Duodenal mucosa (tissue), 2 donors: Measurements from ENCODE around the gene NALCN.

Experiments
- H3K27ac ChIP-seq: one replicate; pipeline ENCODE4 v1.7.0; 2013; ENCODE audit warnings: low read depth, low read length
- H3K27me3 ChIP-seq, 2 donors: one replicate each; pipeline ENCODE4 v1.7.0; 2013; ENCODE audit warnings: low read length in 2 of 2, control low read depth in 1 of 2; ENCODE audit not compliant: insufficient read depth in 2 of 2, control insufficient read depth in 1 of 2
- H3K36me3 ChIP-seq, 2 donors: one replicate each; pipeline ENCODE4 v1.7.0; 2013; ENCODE audit warnings: low read length in 2 of 2, control low read depth in 1 of 2; ENCODE audit not compliant: insufficient read depth in 2 of 2, control insufficient read depth in 1 of 2
- H3K4me1 ChIP-seq, 2 donors: one replicate each; pipeline ENCODE4 v1.7.0; 2013; ENCODE audit warnings: low read length in 2 of 2, control low read depth in 1 of 2; ENCODE audit not compliant: insufficient read depth in 2 of 2, control insufficient read depth in 1 of 2
- H3K4me3 ChIP-seq, 2 donors: one replicate each; pipeline ENCODE4 v1.7.0; 2013; ENCODE audit warnings: low read length in 2 of 2, low read depth in 1 of 2
- H3K9ac ChIP-seq, 2 donors: one replicate each; pipeline ENCODE4 v1.7.0; 2013; ENCODE audit warnings: low read length in 2 of 2, low read depth in 1 of 2
- H3K9me3 ChIP-seq, 2 donors: one replicate each; pipeline ENCODE4 v1.7.0; 2013; ENCODE audit warnings: low read length in 2 of 2, control low read depth in 1 of 2; ENCODE audit not compliant: control insufficient read depth in 1 of 2

NALCN gene

DNA sequence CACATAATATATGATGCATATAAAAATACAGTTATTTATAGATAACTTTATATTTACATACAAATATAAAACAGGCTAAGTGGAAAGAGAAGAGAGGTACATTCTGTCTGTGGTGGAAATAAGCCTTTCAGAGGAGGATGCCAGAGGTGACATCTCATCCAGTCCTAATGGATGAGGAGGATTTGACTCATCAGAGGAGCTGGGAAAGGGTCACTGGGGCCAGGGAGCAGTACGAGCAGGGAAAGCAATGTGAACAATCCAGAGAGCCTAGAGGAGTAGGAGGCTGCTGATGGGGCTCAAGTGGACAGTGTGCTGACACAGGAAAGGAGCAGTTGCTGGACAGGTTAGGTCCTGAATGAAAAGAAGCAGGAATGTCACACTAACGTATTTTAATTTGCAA, 18.6 kb downstream of the NALCN start:
- no peaks in the 10 kb centered on the region for H3K9me3 ChIP-seq
- H3K27me3 ChIP-seq, result no peaks in the 10 kb centered on the region
- no peaks in the 10 kb centered on the region for H3K36me3 ChIP-seq
- H3K4me1 ChIP-seq, result no peaks in the 10 kb centered on the region
- no peak overlapping the region for H3K27ac ChIP-seq
- no peak overlapping the region for H3K4me3 ChIP-seq
- no peak overlapping the region for H3K9ac ChIP-seq

DNA sequence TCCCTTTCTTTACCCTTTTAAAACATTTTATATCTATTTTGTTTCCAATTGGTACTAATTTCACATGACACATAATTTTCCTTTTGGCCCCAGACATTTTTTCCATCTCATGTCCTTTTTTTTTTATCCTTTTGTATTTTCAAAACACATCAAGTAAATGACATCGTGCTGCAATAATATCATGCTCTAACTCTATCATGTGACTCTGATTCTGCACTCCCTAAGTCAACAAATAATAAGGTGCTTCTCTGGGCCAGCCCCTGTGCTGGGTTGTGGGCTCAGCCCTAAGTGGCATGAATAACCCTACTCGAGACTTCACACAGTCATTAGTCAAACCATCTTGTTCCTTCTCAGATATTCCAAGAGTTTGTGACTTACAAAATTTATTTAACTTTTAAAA, 21.7 kb downstream of the NALCN start:
- Histone ChIP-seq H3K27me3 (no peaks in the 10 kb centered on the region), H3K9me3 (no peaks in the 10 kb centered on the region), H3K4me3 (no peak overlapping the region), H3K27ac (no peak overlapping the region), H3K9ac (no peak overlapping the region), H3K4me1 (no peaks in the 10 kb centered on the region), H3K36me3 (no peaks in the 10 kb centered on the region)

DNA sequence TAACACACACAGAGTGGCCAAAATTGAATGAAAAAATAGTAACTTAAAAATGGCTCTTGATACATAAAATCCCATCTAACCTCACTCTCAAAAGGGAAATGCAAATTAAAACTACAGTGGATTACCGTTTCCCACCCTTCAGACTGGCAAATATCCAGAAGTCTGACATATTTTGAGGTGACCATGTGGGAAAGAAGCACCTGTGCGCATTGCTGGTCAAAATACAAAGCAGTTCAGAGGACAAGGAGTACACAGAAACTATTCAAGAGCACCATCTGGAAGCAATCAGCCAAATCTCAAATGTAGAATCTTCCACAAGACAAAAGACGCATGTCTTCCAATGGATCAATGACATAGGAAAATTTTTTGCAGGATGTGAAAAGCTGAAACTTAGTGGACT, 23.2 kb downstream of the NALCN start:
- no peak overlapping the region for H3K9ac ChIP-seq
- no peaks in the 10 kb centered on the region for H3K4me1 ChIP-seq
- no peaks in the 10 kb centered on the region for H3K9me3 ChIP-seq
- no peak overlapping the region for H3K4me3 ChIP-seq
- no peaks in the 10 kb centered on the region for H3K36me3 ChIP-seq
- no peak overlapping the region for H3K27ac ChIP-seq
- H3K27me3 ChIP-seq, result no peaks in the 10 kb centered on the region

DNA sequence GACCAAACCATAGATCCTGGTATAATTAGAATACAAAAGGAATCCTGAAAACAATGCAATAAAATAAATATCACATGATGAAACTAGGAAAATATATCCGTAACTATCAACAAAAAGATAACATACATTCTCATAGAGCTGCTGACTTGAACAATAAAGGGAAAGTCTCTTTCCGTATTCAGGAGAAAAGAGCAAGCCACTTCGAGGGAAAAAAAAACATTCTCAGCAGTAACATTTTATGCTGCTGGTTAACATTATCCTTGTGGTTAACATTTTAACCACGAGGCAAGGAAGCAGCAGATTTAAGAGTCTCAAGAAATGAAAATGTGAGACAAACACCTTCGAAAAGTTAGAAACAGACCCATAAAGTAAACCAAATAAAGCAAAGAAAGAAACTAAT, 25.8 kb downstream of the NALCN start:
- Histone ChIP-seq H3K36me3 (no peaks in the 10 kb centered on the region), H3K9ac (no peak overlapping the region), H3K4me1 (no peaks in the 10 kb centered on the region), H3K4me3 (no peak overlapping the region), H3K27me3 (no peaks in the 10 kb centered on the region), H3K27ac (no peak overlapping the region), H3K9me3 (no peaks in the 10 kb centered on the region)

DNA sequence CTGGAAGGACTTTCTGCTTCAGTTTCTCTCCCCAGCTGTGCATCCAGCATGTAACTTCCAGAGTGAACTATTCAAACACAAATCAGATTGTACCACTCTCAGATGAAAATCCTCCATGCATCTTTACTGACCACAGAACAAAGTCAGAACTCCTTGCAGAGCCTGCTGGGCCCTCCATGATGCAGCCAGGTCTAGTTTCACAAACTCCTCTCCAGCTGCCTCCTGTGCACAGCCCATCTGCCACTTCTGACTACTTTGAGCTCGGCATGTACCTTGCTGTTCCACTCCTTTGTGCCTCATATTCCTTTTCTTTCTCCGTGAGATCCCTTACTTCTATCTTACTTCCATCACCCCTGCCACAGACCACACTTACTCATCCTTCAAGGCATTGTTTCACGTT, 31.4 kb downstream of the NALCN start:
- Histone ChIP-seq H3K4me1 (no peaks in the 10 kb centered on the region), H3K27ac (no peak overlapping the region), H3K4me3 (no peak overlapping the region), H3K27me3 (no peaks in the 10 kb centered on the region), H3K9ac (no peak overlapping the region), H3K36me3 (no peaks in the 10 kb centered on the region), H3K9me3 (no peaks in the 10 kb centered on the region)

DNA sequence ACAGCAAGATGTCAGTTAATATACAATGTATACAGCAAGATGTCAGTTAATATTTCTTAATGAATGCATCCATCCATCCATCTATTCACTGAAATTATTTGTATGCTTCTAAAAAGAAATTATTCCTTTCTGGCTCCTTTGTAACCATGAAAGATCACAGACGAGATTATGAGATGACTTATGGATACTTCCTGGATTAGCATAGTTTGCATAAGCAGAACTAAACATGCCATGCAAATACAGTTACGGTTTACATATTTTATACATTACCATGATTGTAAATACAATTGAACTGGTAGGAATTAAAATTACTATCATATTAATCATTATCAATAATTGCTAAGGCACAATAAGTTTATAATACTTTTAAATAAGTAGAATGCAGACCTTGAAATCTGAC, 32.7 kb downstream of the NALCN start:
- H3K4me3 ChIP-seq, result no peak overlapping the region
- H3K4me1 ChIP-seq, result no peaks in the 10 kb centered on the region
- H3K27ac ChIP-seq, result no peak overlapping the region
- H3K27me3 ChIP-seq, result no peaks in the 10 kb centered on the region
- no peaks in the 10 kb centered on the region for H3K36me3 ChIP-seq
- no peak overlapping the region for H3K9ac ChIP-seq
- no peaks in the 10 kb centered on the region for H3K9me3 ChIP-seq

DNA sequence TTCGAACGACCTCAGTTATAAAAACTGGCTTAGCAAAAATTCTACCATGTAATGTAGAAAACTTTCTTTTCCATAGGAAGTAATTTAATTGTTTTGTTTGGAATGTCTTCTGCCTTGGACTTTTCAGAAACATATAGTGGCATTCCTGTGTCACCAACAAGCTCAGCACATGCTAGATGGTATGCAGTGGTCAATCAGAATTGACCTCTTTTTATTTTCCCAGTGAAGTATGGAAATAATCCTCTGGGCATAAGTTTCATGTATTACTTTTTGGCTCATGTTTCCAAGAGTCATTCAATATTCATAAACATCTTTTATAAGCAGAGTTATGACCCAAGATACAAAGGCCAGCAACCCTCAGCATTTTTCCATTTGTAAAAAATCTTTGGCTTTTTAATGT, 33.6 kb downstream of the NALCN start:
- H3K9me3 ChIP-seq, result no peaks in the 10 kb centered on the region
- no peaks in the 10 kb centered on the region for H3K36me3 ChIP-seq
- no peak overlapping the region for H3K4me3 ChIP-seq
- H3K4me1 ChIP-seq, result no peaks in the 10 kb centered on the region
- no peak overlapping the region for H3K9ac ChIP-seq
- H3K27me3 ChIP-seq, result no peaks in the 10 kb centered on the region
- no peak overlapping the region for H3K27ac ChIP-seq

DNA sequence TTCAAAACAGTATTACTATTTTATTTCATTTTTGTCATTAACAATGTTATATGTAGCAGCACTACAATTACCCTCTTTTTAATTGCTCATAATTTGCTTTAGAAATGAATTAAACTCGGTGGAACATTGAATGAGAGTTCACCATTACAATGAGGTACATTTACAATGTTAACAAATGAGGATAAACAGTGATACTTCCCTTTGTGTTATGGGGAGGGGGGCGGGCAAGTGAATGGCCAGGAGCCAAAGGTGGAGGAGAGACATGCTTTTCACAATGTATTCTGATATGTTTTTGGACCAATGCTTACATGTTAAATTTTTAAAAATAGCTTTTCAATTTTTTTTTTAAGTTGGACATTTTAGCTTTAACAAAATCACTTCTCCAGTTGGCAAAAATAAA, 34.2 kb downstream of the NALCN start:
- H3K27me3 ChIP-seq, result no peaks in the 10 kb centered on the region
- no peaks in the 10 kb centered on the region for H3K4me1 ChIP-seq
- no peaks in the 10 kb centered on the region for H3K9me3 ChIP-seq
- no peak overlapping the region for H3K27ac ChIP-seq
- H3K9ac ChIP-seq, result no peak overlapping the region
- H3K36me3 ChIP-seq, result no peaks in the 10 kb centered on the region
- no peak overlapping the region for H3K4me3 ChIP-seq

DNA sequence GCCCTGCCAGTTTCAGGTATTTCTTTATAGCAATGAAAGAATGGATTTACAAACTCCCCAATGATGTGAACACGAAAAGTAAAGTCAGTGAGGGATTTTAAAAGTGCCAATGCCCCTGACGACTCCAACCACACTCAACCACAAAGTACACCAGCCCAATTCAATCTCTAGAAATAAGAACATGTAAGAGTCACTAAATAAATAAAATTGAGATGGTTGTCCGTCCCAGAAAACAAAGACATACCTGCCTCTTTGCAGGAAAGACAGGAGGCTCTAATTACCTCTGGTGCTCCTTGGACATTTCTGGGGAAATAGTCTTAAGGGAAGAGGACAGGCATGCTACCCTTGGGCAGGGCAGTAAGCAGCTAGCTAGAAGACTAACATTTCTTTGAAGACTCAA, 55.8 kb downstream of the NALCN start:
- Histone ChIP-seq H3K4me1 (no peaks in the 10 kb centered on the region), H3K4me3 (no peak overlapping the region), H3K27me3 (no peaks in the 10 kb centered on the region), H3K9ac (no peak overlapping the region), H3K36me3 (no peaks in the 10 kb centered on the region), H3K9me3 (no peaks in the 10 kb centered on the region), H3K27ac (no peak overlapping the region)

DNA sequence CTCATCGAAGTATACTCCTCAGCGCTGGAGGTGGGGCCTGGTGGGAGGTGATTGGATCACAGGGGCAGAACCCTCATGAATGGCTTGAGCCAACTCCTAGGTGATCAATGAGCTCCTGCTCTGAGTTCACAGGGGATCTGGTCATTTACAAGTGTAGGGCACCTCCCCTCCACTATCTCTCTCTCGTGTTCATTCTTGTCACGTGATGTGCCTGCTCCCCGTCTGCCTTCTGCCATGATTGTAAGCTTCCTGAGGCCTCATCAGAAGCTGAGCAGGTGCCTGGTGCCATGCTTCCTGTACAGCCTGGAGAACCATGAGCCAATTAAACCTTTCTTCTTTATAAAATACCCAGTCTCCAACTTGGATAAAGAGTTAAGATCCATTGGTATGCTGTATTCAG, 61.4 kb downstream of the NALCN start:
- H3K36me3 ChIP-seq, result no peaks in the 10 kb centered on the region
- H3K4me3 ChIP-seq, result no peak overlapping the region
- H3K27ac ChIP-seq, result no peak overlapping the region
- H3K27me3 ChIP-seq, result no peaks in the 10 kb centered on the region
- H3K9ac ChIP-seq, result no peak overlapping the region
- H3K4me1 ChIP-seq, result no peaks in the 10 kb centered on the region
- H3K9me3 ChIP-seq, result no peaks in the 10 kb centered on the region

DNA sequence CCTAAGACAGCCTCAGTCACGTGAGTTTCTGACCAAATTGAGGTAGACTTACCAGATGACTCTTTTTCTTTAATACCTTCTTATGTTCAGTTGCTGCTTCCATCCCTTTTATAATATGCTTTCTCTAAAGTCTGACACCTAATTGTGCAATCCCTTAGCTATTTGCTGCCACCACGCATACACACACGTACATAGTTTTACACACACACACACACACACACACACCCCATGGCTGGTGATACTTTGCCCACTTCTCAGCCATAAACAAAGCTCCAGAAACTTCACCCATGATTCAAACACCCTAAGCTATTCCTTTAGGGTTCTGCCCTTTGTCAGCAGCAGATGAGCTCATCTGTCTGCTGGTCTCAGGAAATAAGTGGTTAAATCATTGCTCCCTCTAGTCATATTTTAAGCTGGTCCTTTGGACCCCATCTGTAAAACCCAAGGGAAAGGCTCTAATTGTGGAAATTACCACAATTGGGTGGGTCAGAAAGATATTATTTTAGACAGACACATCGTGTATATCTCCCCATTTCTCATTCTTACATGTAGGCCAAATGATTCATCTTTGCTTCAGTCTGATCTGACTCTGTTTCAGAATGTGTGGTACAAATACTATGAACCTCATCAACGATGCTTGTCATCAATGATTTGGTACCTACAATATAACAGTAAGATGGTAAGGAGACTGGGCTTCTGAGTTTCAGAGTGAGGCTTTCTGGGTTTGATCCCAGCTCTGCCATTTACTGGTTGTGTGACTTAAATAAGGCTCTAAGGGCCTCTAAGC, 69.2 kb downstream of the NALCN start:
- no peaks in the 10 kb centered on the region for H3K36me3 ChIP-seq
- H3K27ac ChIP-seq, result no peak overlapping the region
- no peaks in the 10 kb centered on the region for H3K27me3 ChIP-seq
- H3K9ac ChIP-seq, result no peak overlapping the region
- no peaks in the 10 kb centered on the region for H3K9me3 ChIP-seq
- no peaks in the 10 kb centered on the region for H3K4me1 ChIP-seq
- no peak overlapping the region for H3K4me3 ChIP-seq
